ENCODE data around the gene IPCEF1.

- TF ChIP-seq CTCF (IDR thresholded peaks at IDR 0.05) (no peak), POLR2A (IDR thresholded peaks at IDR 0.05) (no peak)
These were observed 192.2 kb downstream of the IPCEF1 start for GRCh38 chr6:154164397-154164796.

Measured in thyroid gland (tissue), 4 donors.